HG02884 (cell line): ENCODE results near the gene CDK5.

Experiments used
- ATAC-seq: cut with Tn5 transposase; IDR thresholded peaks from one replicate; pipeline ENCODE4 v1.9.1; 2021; ENCODE audit warnings: mild to moderate bottlenecking, moderate library complexity; ENCODE audit not compliant: unreplicated experiment

CDK5 gene

GRCh38 chr7:151087245-151088018 lies 29.7 kb upstream of the CDK5 start:
- no peak for ATAC-seq

- ATAC-seq: no peak
Measured at GRCh38 chr7:151086802-151087244, 29.1 kb upstream of the CDK5 start.

- ATAC-seq: no peak
Measured at GRCh38 chr7:151085691-151086620, 28.3 kb upstream of the CDK5 start, which contains the start of gene AGAP3. Gene AGAP3 (plus strand): TSS chr7:151086475. CDS start chr7:151086742, 267 bp downstream.

GRCh38 chr7:151085329-151085690 lies 27.6 kb upstream of the CDK5 start:
- no peak for ATAC-seq

GRCh38 chr7:151083824-151084160 lies 26.1 kb upstream of the CDK5 start:
- ATAC-seq: no peak

GRCh38 chr7:151083071-151083823 lies 25.6 kb upstream of the CDK5 start, which contains the start of gene TMUB1:
Gene TMUB1 (minus strand): TSS chr7:151083493. CDS start chr7:151082563, 930 bp downstream.
- peak; percentile 45 for ATAC-seq

- ATAC-seq: no peak
Measured at GRCh38 chr7:151082141-151083070, 24.7 kb upstream of the CDK5 start.

- ATAC-seq: no peak
Measured at GRCh38 chr7:151081170-151082101, 23.7 kb upstream of the CDK5 start.

- ATAC-seq: peak; percentile 61
Measured at GRCh38 chr7:151080522-151081169, 22.9 kb upstream of the CDK5 start, which contains the start of gene FASTK. Gene FASTK (minus strand): TSS chr7:151080809. CDS start chr7:151080766, 43 bp downstream.

- ATAC-seq: no peak
Measured at GRCh38 chr7:151080067-151080521, 22.4 kb upstream of the CDK5 start.

GRCh38 chr7:151079199-151079910 lies 21.7 kb upstream of the CDK5 start:
- ATAC-seq: no peak

GRCh38 chr7:151078233-151079040 lies 20.7 kb upstream of the CDK5 start:
- no peak for ATAC-seq

- no peak for ATAC-seq
Measured at GRCh38 chr7:151077705-151078232, 20.1 kb upstream of the CDK5 start.

GRCh38 chr7:151076863-151077704 lies 19.4 kb upstream of the CDK5 start:
- no peak for ATAC-seq

GRCh38 chr7:151075978-151076426 lies 18.3 kb upstream of the CDK5 start:
- no peak for ATAC-seq

- ATAC-seq: no peak
Measured at GRCh38 chr7:151075662-151075971, 17.9 kb upstream of the CDK5 start.
